Vagina (tissue), 2 donors: ENCODE measurements around the gene LRRFIP2. TPM values are rescaled to one million over a fixed set of nuclear protein-coding genes. Genes with fewer than 3 reads are reported as not detected.
A peak's percentile ranks its signal among the peaks of the same experiment; 100 is the strongest.
"Not testable (repeated sequence)": the region's sequence is repeated elsewhere in the genome, so short reads cannot be mapped to it uniquely, and the experiment has no call there.

ENCODE experiments used
- DNase-seq, 2 donors: peaks; one replicate each; pipeline ENCODE4 v3.0.0-alpha.2; 2017; ENCODE audit errors: extremely low spot score in 2 of 2
- H3K27ac ChIP-seq: fragments of 200-600 bp; sonication (generic); one replicate; pipeline ENCODE4 v1.5.1; 2019
- H3K27me3 ChIP-seq: fragments of 200-600 bp; sonication (generic); one replicate; pipeline ENCODE4 v1.5.1; 2019
- H3K36me3 ChIP-seq, 2 donors: fragments of 200-600 bp; sonication (generic); one replicate each; pipeline ENCODE4 v1.5.1; 2017 to 2019
- H3K4me1 ChIP-seq: fragments of 200-600 bp; sonication (generic); one replicate; pipeline ENCODE4 v1.5.1; 2019
- H3K4me3 ChIP-seq, 2 donors: fragments of 200-600 bp; sonication (generic); 1 replicate in 1 of 2; 2 replicates in 1 of 2; pipeline ENCODE4 v1.5.1; 2016 to 2019
- H3K9me3 ChIP-seq: fragments of 200-600 bp; sonication (generic); one replicate; pipeline ENCODE4 v1.5.1; 2019
- POLR2A ChIP-seq, 2 donors: fragments of 450-650 bp; IDR thresholded peaks; one replicate each; pipeline ENCODE4 v1.6.1; 2017; ENCODE audit warnings: antibody characterized with exemption in 2 of 2, mild to moderate bottlenecking in 2 of 2, moderate library complexity in 2 of 2
- POLR2AphosphoS5 ChIP-seq, 2 donors: sonication (generic); formaldehyde crosslinking; IDR thresholded peaks; one replicate each; pipeline ENCODE4 v1.9.0; 2017; ENCODE audit warnings: antibody characterized with exemption in 2 of 2, mild to moderate bottlenecking in 2 of 2, low read depth in 1 of 2; ENCODE audit not compliant: insufficient read depth in 1 of 2
- intact Hi-C: fragments of 100-400 bp; cut with DNase I; formaldehyde crosslinking; loops from one replicate; pipeline ENCODE4 v1.15.1; 2023
- total RNA-seq: library from RNA; depleted of rRNA; stranded (reverse); fragments of >200 nt; gene quantifications from one replicate; pipeline ENCODE4 v1.2.3, GENCODE V29; 2016
- TF ChIP-seq, protein P1 (sequence below), 3 experiments: fragments of 450-650 bp in 2 of 3; fragments of 200-600 bp in 1 of 3; sonication (generic) in 1 of 3; IDR thresholded peaks; one replicate each; pipeline ENCODE4 v1.5.1; 2017 to 2019; ENCODE audit warnings: antibody characterized with exemption in 3 of 3, mild to moderate bottlenecking in 2 of 3, moderate library complexity in 2 of 3

LRRFIP2 gene
- total RNA-seq, 1 donor from 2014 or later, result 74.2 TPM

- intact Hi-C loops, result no loop called here
- H3K9me3 ChIP-seq, result no peaks in the 10 kb centered on the region
- H3K27me3 ChIP-seq, result no peaks in the 10 kb centered on the region
- peaks cover 0 to 50% of the 10 kb centered on the region in 2 donors for H3K36me3 ChIP-seq
- peaks cover 42% of the 10 kb centered on the region for H3K4me1 ChIP-seq
- no peak overlapping the region for H3K4me3 ChIP-seq
- no peak for DNase-seq
- H3K27ac ChIP-seq, result peak overlapping the region; percentile 57
- TF ChIP-seq POLR2A (IDR thresholded peaks at IDR 0.05) (no peak), POLR2AphosphoS5 (IDR thresholded peaks at IDR 0.05; ENCODE audit: insufficient read depth in 1 of 2, low read depth in 1 of 2) (peak in 1 of 2 donors; percentile 28)
- TF ChIP-seq, protein P1, sequence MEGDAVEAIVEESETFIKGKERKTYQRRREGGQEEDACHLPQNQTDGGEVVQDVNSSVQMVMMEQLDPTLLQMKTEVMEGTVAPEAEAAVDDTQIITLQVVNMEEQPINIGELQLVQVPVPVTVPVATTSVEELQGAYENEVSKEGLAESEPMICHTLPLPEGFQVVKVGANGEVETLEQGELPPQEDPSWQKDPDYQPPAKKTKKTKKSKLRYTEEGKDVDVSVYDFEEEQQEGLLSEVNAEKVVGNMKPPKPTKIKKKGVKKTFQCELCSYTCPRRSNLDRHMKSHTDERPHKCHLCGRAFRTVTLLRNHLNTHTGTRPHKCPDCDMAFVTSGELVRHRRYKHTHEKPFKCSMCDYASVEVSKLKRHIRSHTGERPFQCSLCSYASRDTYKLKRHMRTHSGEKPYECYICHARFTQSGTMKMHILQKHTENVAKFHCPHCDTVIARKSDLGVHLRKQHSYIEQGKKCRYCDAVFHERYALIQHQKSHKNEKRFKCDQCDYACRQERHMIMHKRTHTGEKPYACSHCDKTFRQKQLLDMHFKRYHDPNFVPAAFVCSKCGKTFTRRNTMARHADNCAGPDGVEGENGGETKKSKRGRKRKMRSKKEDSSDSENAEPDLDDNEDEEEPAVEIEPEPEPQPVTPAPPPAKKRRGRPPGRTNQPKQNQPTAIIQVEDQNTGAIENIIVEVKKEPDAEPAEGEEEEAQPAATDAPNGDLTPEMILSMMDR (IDR thresholded peaks at IDR 0.05), result no peak
These were observed 120.0 kb downstream of the LRRFIP2 start for GRCh38 chr3:37054370-37054769.

DNA sequence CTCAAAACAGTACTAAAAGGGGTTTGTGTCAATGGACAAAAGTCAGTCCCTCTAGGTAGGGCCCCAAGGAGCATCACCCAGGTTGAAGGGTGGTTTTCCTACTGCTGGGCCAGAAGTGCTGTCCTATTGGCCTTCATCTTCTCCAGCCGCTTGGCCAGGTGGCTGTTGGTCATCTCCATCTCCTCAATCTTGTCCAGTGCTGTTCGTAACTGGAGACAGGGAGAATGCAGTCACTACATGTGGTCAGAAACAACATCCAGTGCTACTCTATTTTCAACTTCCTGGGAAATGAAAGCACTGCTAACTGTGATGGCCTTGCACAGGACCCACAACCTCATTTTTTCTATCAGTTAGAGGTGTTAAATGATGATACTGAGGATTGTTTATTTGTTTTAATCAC, 120.6 kb downstream of the LRRFIP2 start:
- intact Hi-C loops, result no loop called here
- no peak for TF ChIP-seq POLR2A (IDR thresholded peaks at IDR 0.05)
- TF ChIP-seq, protein P1 (IDR thresholded peaks at IDR 0.05), result no peak
- TF ChIP-seq POLR2AphosphoS5 (IDR thresholded peaks at IDR 0.05; ENCODE audit: insufficient read depth in 1 of 2, low read depth in 1 of 2), result no peak
- H3K4me3 ChIP-seq, result no peak overlapping the region
- H3K27ac ChIP-seq, result peak overlapping the region; percentile 57
- H3K9me3 ChIP-seq, result no peaks in the 10 kb centered on the region
- no peaks in the 10 kb centered on the region for H3K27me3 ChIP-seq
- DNase-seq, result no peak
- peaks cover 45% of the 10 kb centered on the region for H3K4me1 ChIP-seq
- H3K36me3 ChIP-seq, result peaks cover 0 to 49% of the 10 kb centered on the region in 2 donors

- intact Hi-C loops, result no loop called here
- Histone ChIP-seq H3K4me3 (no peak overlapping the region), H3K27ac (peak overlapping the region; percentile 57), H3K36me3 (peaks cover 0 to 45% of the 10 kb centered on the region in 2 donors), H3K9me3 (no peaks in the 10 kb centered on the region), H3K27me3 (no peaks in the 10 kb centered on the region), H3K4me1 (peaks cover 45% of the 10 kb centered on the region)
- TF ChIP-seq POLR2AphosphoS5 (IDR thresholded peaks at IDR 0.05; ENCODE audit: insufficient read depth in 1 of 2, low read depth in 1 of 2) (no peak), POLR2A (IDR thresholded peaks at IDR 0.05) (no peak)
- TF ChIP-seq, protein P1 (IDR thresholded peaks at IDR 0.05), result no peak
- DNase-seq, result no peak
These were observed 121.0 kb downstream of the LRRFIP2 start for GRCh38 chr3:37053337-37053736.

DNA sequence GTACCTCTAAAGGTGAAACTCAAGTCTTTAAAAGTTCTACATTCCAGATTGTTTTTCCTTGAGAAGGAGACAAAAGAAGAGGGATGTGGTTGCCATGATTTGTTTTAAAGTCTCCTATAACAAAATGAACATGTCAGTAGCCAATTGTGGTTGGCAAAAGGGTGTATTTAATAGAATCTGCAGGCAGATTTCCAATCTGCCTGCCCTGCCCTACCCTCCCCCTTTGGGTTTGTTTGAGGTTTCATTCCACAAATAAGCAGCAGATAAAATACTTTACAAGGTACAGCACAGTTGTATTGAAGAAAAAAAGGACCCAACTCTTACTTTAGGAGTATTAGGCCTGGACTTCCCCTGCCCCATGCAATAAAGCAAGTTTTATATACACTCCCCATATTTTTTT, 121.5 kb downstream of the LRRFIP2 start:
- Histone ChIP-seq H3K27me3 (no peaks in the 10 kb centered on the region), H3K36me3 (peaks cover 0 to 43% of the 10 kb centered on the region in 2 donors), H3K27ac (peak overlapping the region; percentile 57), H3K4me1 (peaks cover 45% of the 10 kb centered on the region), H3K4me3 (no peak overlapping the region), H3K9me3 (no peaks in the 10 kb centered on the region)
- intact Hi-C loops, result no loop called here
- no peak for TF ChIP-seq POLR2A (IDR thresholded peaks at IDR 0.05)
- TF ChIP-seq, protein P1 (IDR thresholded peaks at IDR 0.05), result no peak
- no peak for TF ChIP-seq POLR2AphosphoS5 (IDR thresholded peaks at IDR 0.05; ENCODE audit: insufficient read depth in 1 of 2, low read depth in 1 of 2)
- DNase-seq, result no peak

- intact Hi-C loops, result no loop called here
- peaks cover 36% of the 10 kb centered on the region for H3K4me1 ChIP-seq
- peaks cover 0 to 54% of the 10 kb centered on the region in 2 donors for H3K36me3 ChIP-seq
- no peak for DNase-seq
- H3K9me3 ChIP-seq, result no peaks in the 10 kb centered on the region
- H3K4me3 ChIP-seq, result no peak overlapping the region
- H3K27me3 ChIP-seq, result no peaks in the 10 kb centered on the region
- H3K27ac ChIP-seq, result no peak overlapping the region
- TF ChIP-seq, protein P1 (IDR thresholded peaks at IDR 0.05), result no peak
- TF ChIP-seq POLR2A (IDR thresholded peaks at IDR 0.05), result no peak
- no peak for TF ChIP-seq POLR2AphosphoS5 (IDR thresholded peaks at IDR 0.05; ENCODE audit: insufficient read depth in 1 of 2, low read depth in 1 of 2)
These were observed 124.1 kb downstream of the LRRFIP2 start for GRCh38 chr3:37050282-37050681.

- DNase-seq, intact Hi-C loops, H3K4me3 ChIP-seq, H3K27me3 ChIP-seq, H3K9me3 ChIP-seq, H3K27ac ChIP-seq: not testable (repeated sequence)
- Histone ChIP-seq H3K4me1 (peaks cover 12% of the 10 kb centered on the region), H3K36me3 (peaks cover 0 to 23% of the 10 kb centered on the region in 2 donors)
These were observed 131.7 kb downstream of the LRRFIP2 start for GRCh38 chr3:37042712-37043111.
